Gastrocnemius medialis (tissue), 4 donors: ENCODE data around the gene MRPL40.

ENCODE experiments used
- POLR2A ChIP-seq, 2 donors: fragments of 450-650 bp; IDR thresholded peaks; one replicate each; pipeline ENCODE4 v1.6.1; 2017; ENCODE audit warnings: antibody characterized with exemption in 2 of 2, mild to moderate bottlenecking in 2 of 2, moderate library complexity in 2 of 2
- TF ChIP-seq, protein P1 (sequence below), 5 experiments: fragments of 450-650 bp in 3 of 5; fragments of 200-600 bp in 2 of 5; sonication (generic) in 2 of 5; IDR thresholded peaks in 4 of 5; conservative IDR thresholded peaks in 1 of 5; 1 replicate in 4 of 5; 2 replicates in 1 of 5; pipeline ENCODE4 v1.5.1; 2016 to 2019; ENCODE audit warnings: antibody characterized with exemption in 5 of 5, mild to moderate bottlenecking in 3 of 5, moderate library complexity in 3 of 5

DNA sequence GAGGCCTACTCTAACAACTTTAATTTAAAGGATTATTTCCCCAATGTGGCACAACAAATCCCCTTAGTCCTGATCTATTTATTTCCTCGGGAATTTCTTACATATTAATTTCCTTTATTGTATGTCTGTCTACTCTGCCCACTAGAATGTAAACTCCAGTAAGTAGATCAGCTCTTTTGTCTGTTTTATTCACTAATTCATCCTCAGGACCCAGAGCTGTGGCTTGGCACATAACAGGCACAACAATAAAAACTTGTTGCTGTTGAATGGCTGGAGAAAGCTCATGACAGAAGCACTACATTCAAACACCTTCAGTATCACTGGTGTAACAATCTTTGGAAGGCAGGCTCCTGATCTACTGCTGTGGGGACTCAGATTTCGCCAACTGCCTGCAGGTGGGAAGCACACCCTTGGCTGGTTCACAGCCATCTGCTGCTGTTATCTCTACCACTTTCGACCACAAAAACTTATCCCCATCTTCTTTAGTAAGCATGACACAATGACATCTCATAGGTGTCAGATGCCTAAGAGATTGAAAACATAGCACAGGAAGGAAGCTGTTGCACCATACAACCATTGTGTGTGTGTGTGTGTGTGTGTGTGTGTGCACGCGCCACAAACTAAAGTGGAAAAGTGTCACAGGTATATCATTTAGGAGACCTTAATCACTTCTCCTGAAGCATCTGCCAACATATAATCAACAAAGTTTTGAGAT lies 12.7 kb upstream of the MRPL40 start:
- TF ChIP-seq, protein P1, sequence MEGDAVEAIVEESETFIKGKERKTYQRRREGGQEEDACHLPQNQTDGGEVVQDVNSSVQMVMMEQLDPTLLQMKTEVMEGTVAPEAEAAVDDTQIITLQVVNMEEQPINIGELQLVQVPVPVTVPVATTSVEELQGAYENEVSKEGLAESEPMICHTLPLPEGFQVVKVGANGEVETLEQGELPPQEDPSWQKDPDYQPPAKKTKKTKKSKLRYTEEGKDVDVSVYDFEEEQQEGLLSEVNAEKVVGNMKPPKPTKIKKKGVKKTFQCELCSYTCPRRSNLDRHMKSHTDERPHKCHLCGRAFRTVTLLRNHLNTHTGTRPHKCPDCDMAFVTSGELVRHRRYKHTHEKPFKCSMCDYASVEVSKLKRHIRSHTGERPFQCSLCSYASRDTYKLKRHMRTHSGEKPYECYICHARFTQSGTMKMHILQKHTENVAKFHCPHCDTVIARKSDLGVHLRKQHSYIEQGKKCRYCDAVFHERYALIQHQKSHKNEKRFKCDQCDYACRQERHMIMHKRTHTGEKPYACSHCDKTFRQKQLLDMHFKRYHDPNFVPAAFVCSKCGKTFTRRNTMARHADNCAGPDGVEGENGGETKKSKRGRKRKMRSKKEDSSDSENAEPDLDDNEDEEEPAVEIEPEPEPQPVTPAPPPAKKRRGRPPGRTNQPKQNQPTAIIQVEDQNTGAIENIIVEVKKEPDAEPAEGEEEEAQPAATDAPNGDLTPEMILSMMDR (IDR thresholded peaks at IDR 0.05 in 4 of 5, conservative IDR thresholded peaks at IDR 0.05 in 1 of 5) = no peak
- no peak for TF ChIP-seq POLR2A (IDR thresholded peaks at IDR 0.05)
